GM23338 (cell line): Measurements from ENCODE around the gene DIAPH1. TPM values are rescaled to one million over a fixed set of nuclear protein-coding genes. Genes with fewer than 3 reads are reported as not detected.

Experiments
- ATAC-seq: fragments of 200-7000 bp; cut with Tn5 transposase; 3 replicates; pipeline ENCODE4 v1.9.1; 2020
- DNase-seq: peaks from one replicate; pipeline ENCODE4 v3.0.0-alpha.2; 2015; ENCODE audit warnings: low spot score
- H2AFZ ChIP-seq: fragments of 200-600 bp; sonication (generic); 2 replicates; pipeline ENCODE4 v1.8.0; 2016; ENCODE audit warnings: antibody characterized with exemption, mild to moderate bottlenecking, moderate library complexity
- H3F3A ChIP-seq: fragments of 200-600 bp; sonication (generic); replicated peaks from 2 replicates; pipeline ENCODE4 v1.8.0; 2017; ENCODE audit warnings: antibody characterized with exemption, mixed run types, low read depth
- H3K27ac ChIP-seq: fragments of 200-600 bp; sonication (generic); 2 replicates; pipeline ENCODE4 v1.6.1; 2016; ENCODE audit warnings: low read depth
- H3K27me3 ChIP-seq: fragments of 200-600 bp; sonication (generic); 2 replicates; pipeline ENCODE4 v1.8.0; 2016; ENCODE audit warnings: mild to moderate bottlenecking, mixed run types, moderate library complexity; ENCODE audit not compliant: insufficient read depth
- H3K36me3 ChIP-seq: fragments of 200-600 bp; sonication (generic); 2 replicates; pipeline ENCODE4 v1.8.0; 2016; ENCODE audit warnings: mild to moderate bottlenecking; ENCODE audit not compliant: insufficient read depth
- H3K4me1 ChIP-seq: fragments of 200-600 bp; sonication (generic); 2 replicates; pipeline ENCODE4 v1.8.0; 2016; ENCODE audit warnings: mild to moderate bottlenecking, moderate library complexity; ENCODE audit not compliant: insufficient read depth
- H3K4me2 ChIP-seq: fragments of 200-600 bp; sonication (generic); 2 replicates; pipeline ENCODE4 v1.7.1; 2017; ENCODE audit warnings: mixed run types
- H3K4me3 ChIP-seq: fragments of 200-600 bp; sonication (generic); 2 replicates; pipeline ENCODE4 v1.6.1; 2016; ENCODE audit warnings: mixed run types
- H3K79me2 ChIP-seq: fragments of 200-600 bp; sonication (generic); replicated peaks from 2 replicates; pipeline ENCODE4 v1.8.0; 2017; ENCODE audit warnings: mild to moderate bottlenecking; ENCODE audit not compliant: insufficient read depth
- H3K9me2 ChIP-seq: fragments of 200-600 bp; sonication (generic); 2 replicates; pipeline ENCODE4 v1.8.0; 2017; ENCODE audit not compliant: insufficient read depth
- H4K20me1 ChIP-seq: fragments of 200-600 bp; sonication (generic); replicated peaks from 2 replicates; pipeline ENCODE4 v1.8.0; 2017; ENCODE audit warnings: mild to moderate bottlenecking; ENCODE audit not compliant: insufficient read depth
- H3K27ac Mint-ChIP-seq: 2 replicates; pipeline ENCODE4 v1.8.0; 2020; ENCODE audit warnings: inconsistent platforms, mild to moderate bottlenecking, moderate library complexity, mixed read lengths
- H3K27me3 Mint-ChIP-seq: 3 replicates; pipeline ENCODE4 v1.8.0; 2022; ENCODE audit warnings: low read depth, mild to moderate bottlenecking, moderate library complexity, mixed read lengths, inconsistent platforms; ENCODE audit not compliant: insufficient read depth, poor library complexity
- H3K36me3 Mint-ChIP-seq: 3 replicates; pipeline ENCODE4 v1.8.0; 2021; ENCODE audit warnings: low read depth, mild to moderate bottlenecking, inconsistent platforms, moderate library complexity, mixed read lengths
- H3K4me1 Mint-ChIP-seq: 3 replicates; pipeline ENCODE4 v1.8.0; 2020; ENCODE audit warnings: mild to moderate bottlenecking, inconsistent platforms, mixed read lengths
- H3K4me3 Mint-ChIP-seq: 3 replicates; pipeline ENCODE4 v1.8.0; 2021; ENCODE audit warnings: moderate library complexity, mild to moderate bottlenecking, inconsistent platforms, mixed read lengths
- H3K9me3 Mint-ChIP-seq: 3 replicates; pipeline ENCODE4 v1.8.0; 2020; ENCODE audit warnings: moderate library complexity, mild to moderate bottlenecking, inconsistent platforms, mixed read lengths
- CREB1 ChIP-seq: fragments of 250-450 bp; sonication (Bioruptor Pico); IDR thresholded peaks from 2 replicates; pipeline ENCODE4 v1.5.0; 2020; ENCODE audit warnings: low read depth, mild to moderate bottlenecking, moderate library complexity
- ETS1 ChIP-seq: IDR thresholded peaks from 2 replicates; pipeline ENCODE4 v1.6.1; 2016; ENCODE audit warnings: antibody characterized with exemption
- EZH2 ChIP-seq: fragments of 200-600 bp; sonication (generic); IDR thresholded peaks from one replicate; pipeline ENCODE4 v1.8.0; 2017; ENCODE audit warnings: antibody characterized with exemption, mild to moderate bottlenecking, low read depth; ENCODE audit not compliant: unreplicated experiment
- EZH2phosphoT487 ChIP-seq: fragments of 200-600 bp; sonication (generic); IDR thresholded peaks from one replicate; pipeline ENCODE4 v1.8.1; 2018; ENCODE audit warnings: antibody characterized with exemption; ENCODE audit not compliant: unreplicated experiment
- JUNB ChIP-seq: IDR thresholded peaks from one replicate; pipeline ENCODE4 v1.6.1; 2016; ENCODE audit warnings: antibody characterized with exemption; ENCODE audit not compliant: unreplicated experiment
- NANOG ChIP-seq: IDR thresholded peaks from 2 replicates; pipeline ENCODE4 v1.6.1; 2016; ENCODE audit warnings: antibody characterized with exemption, borderline replicate concordance
- POLR2AphosphoS5 ChIP-seq: IDR thresholded peaks from 2 replicates; pipeline ENCODE4 v1.6.1; 2016; ENCODE audit warnings: antibody characterized with exemption, low read depth
- STAT1 ChIP-seq: IDR thresholded peaks from one replicate; pipeline ENCODE4 v1.6.1; 2016; ENCODE audit warnings: antibody characterized with exemption; ENCODE audit not compliant: unreplicated experiment
- ZNF114 ChIP-seq: fragments of 250-450 bp; sonication (Bioruptor Pico); IDR thresholded peaks from 2 replicates; pipeline ENCODE4 v1.5.0; 2020; ENCODE audit warnings: mild to moderate bottlenecking, moderate library complexity
- ZNF331 ChIP-seq: fragments of 250-450 bp; sonication (Bioruptor Pico); IDR thresholded peaks from 2 replicates; pipeline ENCODE4 v1.5.0; 2020; ENCODE audit warnings: low read depth, mild to moderate bottlenecking, moderate library complexity
- polyA plus RNA-seq: library from polyadenylated mRNA; unstranded; fragments of >200 nt; fragmentation: Nextera tagmentation; extraction: Ambion mirVana; gene quantifications from 2 replicates; pipeline ENCODE4 v1.2.1, GENCODE V29; 2016
- total RNA-seq: library from RNA; depleted of rRNA; stranded (reverse); fragments of >200 nt; shearing (Covaris generic); gene quantifications from 2 replicates; pipeline ENCODE4 v1.2.3, GENCODE V29; 2014
- TF ChIP-seq, protein P1 (sequence below), 2 experiments: fragments of 200-600 bp in 1 of 2; sonication (generic) in 1 of 2; conservative IDR thresholded peaks; 2 replicates each; pipeline versions ENCODE4 v1.5.1 to v1.6.1; 2016 to 2017; ENCODE audit warnings: antibody characterized with exemption in 2 of 2, low read depth in 2 of 2, mild to moderate bottlenecking in 2 of 2, moderate library complexity in 1 of 2
- TF ChIP-seq, protein P2 (sequence below): IDR thresholded peaks from one replicate; pipeline ENCODE4 v1.6.1; 2018; ENCODE audit warnings: antibody characterized with exemption; ENCODE audit not compliant: unreplicated experiment
- TF ChIP-seq, protein P3 (sequence below): fragments of 250-450 bp; sonication (Bioruptor Pico); IDR thresholded peaks from 2 replicates; pipeline ENCODE4 v1.5.0; 2020; ENCODE audit warnings: mild to moderate bottlenecking, moderate library complexity

DIAPH1 gene
- total and polyA plus RNA-seq, 2 experiments from 2014 or later: 42.9 to 104 TPM

DNA sequence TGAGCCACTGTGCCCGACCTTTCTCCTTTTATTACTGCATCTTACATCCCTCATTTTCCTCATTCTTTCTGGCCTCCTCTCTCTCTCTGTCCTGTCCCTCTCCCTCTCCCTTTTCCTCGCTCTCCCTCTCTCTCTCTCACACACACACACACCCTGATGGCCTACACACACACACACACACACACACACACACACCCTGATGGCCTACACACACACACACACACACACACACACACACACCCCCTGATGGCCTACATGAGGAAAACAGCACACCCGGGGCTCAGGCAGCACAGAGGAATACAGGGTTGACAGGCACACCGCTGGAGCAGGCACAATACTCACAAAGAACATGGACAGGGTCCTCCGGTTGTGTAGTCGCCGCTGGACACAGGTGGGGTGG is 36.2 kb upstream of the DIAPH1 start:
- DNase-seq (no peak), ATAC-seq (no peak)
- Histone ChIP-seq H3K4me1 (peaks cover 19% of the 10 kb centered on the region), H3K79me2 (no peaks in the 10 kb centered on the region), H3K4me3 (no peak overlapping the region), H3K36me3 (peaks cover 7% of the 10 kb centered on the region), H4K20me1 (no peaks in the 10 kb centered on the region; the same call in 1 of the 2 replicates), H3F3A (peaks cover 8% of the 10 kb centered on the region), H3K9me2 (no peaks in the 10 kb centered on the region), H3K27me3 (no peaks in the 10 kb centered on the region), H3K27ac (no peak overlapping the region), H3K4me2 (no peak overlapping the region), H2AFZ (no peak overlapping the region)
- Mint-ChIP-seq H3K27ac (no peak overlapping the region), H3K9me3 (no peaks in the 10 kb centered on the region), H3K36me3 (peaks cover 62% of the 10 kb centered on the region), H3K4me3 (no peak overlapping the region), H3K4me1 (peaks cover 19% of the 10 kb centered on the region), H3K27me3 (peaks cover 12% of the 10 kb centered on the region)
- TF ChIP-seq, protein P1, sequence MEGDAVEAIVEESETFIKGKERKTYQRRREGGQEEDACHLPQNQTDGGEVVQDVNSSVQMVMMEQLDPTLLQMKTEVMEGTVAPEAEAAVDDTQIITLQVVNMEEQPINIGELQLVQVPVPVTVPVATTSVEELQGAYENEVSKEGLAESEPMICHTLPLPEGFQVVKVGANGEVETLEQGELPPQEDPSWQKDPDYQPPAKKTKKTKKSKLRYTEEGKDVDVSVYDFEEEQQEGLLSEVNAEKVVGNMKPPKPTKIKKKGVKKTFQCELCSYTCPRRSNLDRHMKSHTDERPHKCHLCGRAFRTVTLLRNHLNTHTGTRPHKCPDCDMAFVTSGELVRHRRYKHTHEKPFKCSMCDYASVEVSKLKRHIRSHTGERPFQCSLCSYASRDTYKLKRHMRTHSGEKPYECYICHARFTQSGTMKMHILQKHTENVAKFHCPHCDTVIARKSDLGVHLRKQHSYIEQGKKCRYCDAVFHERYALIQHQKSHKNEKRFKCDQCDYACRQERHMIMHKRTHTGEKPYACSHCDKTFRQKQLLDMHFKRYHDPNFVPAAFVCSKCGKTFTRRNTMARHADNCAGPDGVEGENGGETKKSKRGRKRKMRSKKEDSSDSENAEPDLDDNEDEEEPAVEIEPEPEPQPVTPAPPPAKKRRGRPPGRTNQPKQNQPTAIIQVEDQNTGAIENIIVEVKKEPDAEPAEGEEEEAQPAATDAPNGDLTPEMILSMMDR (conservative IDR thresholded peaks at IDR 0.05; ENCODE audit: low read depth in 2 of 2): no peak
- TF ChIP-seq EZH2phosphoT487 (no peak), POLR2AphosphoS5 (no peak), ZNF331 (CRISPR knock-in tag) (no peak), NANOG (no peak), ETS1 (no peak), ZNF114 (CRISPR knock-in tag) (no peak), EZH2 (no peak), CREB1 (no peak), JUNB (no peak), STAT1 (no peak)
- TF ChIP-seq, protein P2, sequence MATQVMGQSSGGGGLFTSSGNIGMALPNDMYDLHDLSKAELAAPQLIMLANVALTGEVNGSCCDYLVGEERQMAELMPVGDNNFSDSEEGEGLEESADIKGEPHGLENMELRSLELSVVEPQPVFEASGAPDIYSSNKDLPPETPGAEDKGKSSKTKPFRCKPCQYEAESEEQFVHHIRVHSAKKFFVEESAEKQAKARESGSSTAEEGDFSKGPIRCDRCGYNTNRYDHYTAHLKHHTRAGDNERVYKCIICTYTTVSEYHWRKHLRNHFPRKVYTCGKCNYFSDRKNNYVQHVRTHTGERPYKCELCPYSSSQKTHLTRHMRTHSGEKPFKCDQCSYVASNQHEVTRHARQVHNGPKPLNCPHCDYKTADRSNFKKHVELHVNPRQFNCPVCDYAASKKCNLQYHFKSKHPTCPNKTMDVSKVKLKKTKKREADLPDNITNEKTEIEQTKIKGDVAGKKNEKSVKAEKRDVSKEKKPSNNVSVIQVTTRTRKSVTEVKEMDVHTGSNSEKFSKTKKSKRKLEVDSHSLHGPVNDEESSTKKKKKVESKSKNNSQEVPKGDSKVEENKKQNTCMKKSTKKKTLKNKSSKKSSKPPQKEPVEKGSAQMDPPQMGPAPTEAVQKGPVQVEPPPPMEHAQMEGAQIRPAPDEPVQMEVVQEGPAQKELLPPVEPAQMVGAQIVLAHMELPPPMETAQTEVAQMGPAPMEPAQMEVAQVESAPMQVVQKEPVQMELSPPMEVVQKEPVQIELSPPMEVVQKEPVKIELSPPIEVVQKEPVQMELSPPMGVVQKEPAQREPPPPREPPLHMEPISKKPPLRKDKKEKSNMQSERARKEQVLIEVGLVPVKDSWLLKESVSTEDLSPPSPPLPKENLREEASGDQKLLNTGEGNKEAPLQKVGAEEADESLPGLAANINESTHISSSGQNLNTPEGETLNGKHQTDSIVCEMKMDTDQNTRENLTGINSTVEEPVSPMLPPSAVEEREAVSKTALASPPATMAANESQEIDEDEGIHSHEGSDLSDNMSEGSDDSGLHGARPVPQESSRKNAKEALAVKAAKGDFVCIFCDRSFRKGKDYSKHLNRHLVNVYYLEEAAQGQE: no peak
- TF ChIP-seq, protein P3, sequence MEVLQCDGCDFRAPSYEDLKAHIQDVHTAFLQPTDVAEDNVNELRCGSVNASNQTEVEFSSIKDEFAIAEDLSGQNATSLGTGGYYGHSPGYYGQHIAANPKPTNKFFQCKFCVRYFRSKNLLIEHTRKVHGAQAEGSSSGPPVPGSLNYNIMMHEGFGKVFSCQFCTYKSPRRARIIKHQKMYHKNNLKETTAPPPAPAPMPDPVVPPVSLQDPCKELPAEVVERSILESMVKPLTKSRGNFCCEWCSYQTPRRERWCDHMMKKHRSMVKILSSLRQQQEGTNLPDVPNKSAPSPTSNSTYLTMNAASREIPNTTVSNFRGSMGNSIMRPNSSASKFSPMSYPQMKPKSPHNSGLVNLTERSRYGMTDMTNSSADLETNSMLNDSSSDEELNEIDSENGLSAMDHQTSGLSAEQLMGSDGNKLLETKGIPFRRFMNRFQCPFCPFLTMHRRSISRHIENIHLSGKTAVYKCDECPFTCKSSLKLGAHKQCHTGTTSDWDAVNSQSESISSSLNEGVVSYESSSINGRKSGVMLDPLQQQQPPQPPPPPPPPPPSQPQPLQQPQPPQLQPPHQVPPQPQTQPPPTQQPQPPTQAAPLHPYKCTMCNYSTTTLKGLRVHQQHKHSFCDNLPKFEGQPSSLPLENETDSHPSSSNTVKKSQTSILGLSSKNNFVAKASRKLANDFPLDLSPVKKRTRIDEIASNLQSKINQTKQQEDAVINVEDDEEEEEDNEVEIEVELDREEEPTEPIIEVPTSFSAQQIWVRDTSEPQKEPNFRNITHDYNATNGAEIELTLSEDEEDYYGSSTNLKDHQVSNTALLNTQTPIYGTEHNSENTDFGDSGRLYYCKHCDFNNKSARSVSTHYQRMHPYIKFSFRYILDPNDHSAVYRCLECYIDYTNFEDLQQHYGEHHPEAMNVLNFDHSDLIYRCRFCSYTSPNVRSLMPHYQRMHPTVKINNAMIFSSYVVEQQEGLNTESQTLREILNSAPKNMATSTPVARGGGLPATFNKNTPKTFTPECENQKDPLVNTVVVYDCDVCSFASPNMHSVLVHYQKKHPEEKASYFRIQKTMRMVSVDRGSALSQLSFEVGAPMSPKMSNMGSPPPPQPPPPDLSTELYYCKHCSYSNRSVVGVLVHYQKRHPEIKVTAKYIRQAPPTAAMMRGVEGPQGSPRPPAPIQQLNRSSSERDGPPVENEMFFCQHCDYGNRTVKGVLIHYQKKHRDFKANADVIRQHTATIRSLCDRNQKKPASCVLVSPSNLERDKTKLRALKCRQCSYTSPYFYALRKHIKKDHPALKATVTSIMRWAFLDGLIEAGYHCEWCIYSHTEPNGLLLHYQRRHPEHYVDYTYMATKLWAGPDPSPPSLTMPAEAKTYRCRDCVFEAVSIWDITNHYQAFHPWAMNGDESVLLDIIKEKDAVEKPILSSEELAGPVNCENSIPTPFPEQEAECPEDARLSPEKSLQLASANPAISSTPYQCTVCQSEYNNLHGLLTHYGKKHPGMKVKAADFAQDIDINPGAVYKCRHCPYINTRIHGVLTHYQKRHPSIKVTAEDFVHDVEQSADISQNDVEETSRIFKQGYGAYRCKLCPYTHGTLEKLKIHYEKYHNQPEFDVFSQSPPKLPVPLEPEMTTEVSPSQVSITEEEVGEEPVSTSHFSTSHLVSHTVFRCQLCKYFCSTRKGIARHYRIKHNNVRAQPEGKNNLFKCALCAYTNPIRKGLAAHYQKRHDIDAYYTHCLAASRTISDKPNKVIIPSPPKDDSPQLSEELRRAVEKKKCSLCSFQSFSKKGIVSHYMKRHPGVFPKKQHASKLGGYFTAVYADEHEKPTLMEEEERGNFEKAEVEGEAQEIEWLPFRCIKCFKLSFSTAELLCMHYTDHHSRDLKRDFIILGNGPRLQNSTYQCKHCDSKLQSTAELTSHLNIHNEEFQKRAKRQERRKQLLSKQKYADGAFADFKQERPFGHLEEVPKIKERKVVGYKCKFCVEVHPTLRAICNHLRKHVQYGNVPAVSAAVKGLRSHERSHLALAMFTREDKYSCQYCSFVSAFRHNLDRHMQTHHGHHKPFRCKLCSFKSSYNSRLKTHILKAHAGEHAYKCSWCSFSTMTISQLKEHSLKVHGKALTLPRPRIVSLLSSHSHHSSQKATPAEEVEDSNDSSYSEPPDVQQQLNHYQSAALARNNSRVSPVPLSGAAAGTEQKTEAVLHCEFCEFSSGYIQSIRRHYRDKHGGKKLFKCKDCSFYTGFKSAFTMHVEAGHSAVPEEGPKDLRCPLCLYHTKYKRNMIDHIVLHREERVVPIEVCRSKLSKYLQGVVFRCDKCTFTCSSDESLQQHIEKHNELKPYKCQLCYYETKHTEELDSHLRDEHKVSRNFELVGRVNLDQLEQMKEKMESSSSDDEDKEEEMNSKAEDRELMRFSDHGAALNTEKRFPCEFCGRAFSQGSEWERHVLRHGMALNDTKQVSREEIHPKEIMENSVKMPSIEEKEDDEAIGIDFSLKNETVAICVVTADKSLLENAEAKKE (CRISPR knock-in tag): no peak
